Skeletal muscle satellite cell (primary cell): ENCODE measurements around the gene FAM107A.

ENCODE experiments used
- H3K27me3 ChIP-seq: 2 replicates; pipeline ENCODE4 v1.7.0; 2013; ENCODE audit warnings: low read length; ENCODE audit not compliant: control insufficient read depth, insufficient read depth
- H3K36me3 ChIP-seq: 2 replicates; pipeline ENCODE4 v1.7.0; 2013; ENCODE audit warnings: mild to moderate bottlenecking, control low read depth, low read length; ENCODE audit not compliant: insufficient read depth
- H3K4me1 ChIP-seq: 2 replicates; pipeline ENCODE4 v1.7.0; 2013; ENCODE audit warnings: low read length; ENCODE audit not compliant: control insufficient read depth, insufficient read depth
- H3K4me2 ChIP-seq: 2 replicates; pipeline ENCODE4 v1.7.0; 2013; ENCODE audit warnings: mild to moderate bottlenecking, low read length
- H3K4me3 ChIP-seq: 2 replicates; pipeline ENCODE4 v1.7.0; 2013; ENCODE audit warnings: low read length
- H3K9ac ChIP-seq: 2 replicates; pipeline ENCODE4 v1.7.0; 2013; ENCODE audit warnings: mild to moderate bottlenecking, low read depth, low read length, moderate library complexity
- H3K9me3 ChIP-seq: replicated peaks from 2 replicates; pipeline ENCODE4 v1.7.0; 2013; ENCODE audit warnings: mild to moderate bottlenecking, control low read depth, low read length

FAM107A gene

DNA sequence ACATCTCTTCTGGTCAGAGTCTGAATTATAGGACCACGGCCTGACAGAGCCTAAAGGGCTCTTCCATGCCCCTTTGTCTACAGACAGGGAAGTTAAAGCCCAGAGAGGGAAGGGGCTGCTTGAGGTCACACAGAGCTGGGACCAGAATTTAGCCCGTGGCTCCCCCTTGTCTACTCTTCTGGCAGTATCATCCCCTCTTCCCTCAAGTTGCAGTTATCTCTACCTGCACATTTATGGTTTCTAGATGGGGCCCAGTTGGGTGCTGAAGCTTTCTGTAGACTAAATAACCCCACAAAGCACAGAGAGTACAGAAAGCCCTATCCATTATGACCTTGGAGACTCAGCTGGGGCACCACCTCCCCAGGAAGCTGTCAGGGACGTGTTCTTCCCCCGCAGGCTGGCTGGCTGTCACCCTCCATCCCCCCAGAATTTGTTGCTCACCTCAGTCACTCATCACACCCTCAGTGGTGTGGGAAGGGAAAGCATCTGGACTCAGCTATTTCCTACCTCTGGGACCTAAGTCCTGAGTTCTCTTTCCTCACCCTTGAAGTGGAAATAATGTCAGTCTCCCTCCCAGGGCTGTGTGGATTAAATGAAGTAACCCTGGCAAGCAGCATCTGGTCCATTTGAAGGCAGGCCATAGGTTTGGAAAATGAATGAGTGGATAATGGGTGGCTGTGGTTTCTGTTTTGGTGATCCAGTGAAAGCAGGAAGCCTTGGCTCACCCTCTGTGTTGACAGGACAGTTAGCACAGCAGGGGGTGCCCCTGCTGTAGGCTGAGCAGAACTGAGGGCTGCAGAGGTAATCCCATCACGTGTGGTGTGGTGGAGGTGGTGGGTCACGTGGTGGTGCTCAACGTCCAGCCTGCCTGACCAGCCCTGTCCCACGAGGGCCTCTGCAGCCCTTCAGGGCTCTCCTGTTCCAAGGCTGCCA lies 56.5 kb downstream of the FAM107A start:
- no peaks in the 10 kb centered on the region for H3K4me1 ChIP-seq
- no peaks in the 10 kb centered on the region for H3K36me3 ChIP-seq
- no peak overlapping the region for H3K4me2 ChIP-seq
- no peaks in the 10 kb centered on the region for H3K9me3 ChIP-seq
- no peak overlapping the region for H3K9ac ChIP-seq
- no peak overlapping the region for H3K4me3 ChIP-seq
- no peaks in the 10 kb centered on the region for H3K27me3 ChIP-seq

DNA sequence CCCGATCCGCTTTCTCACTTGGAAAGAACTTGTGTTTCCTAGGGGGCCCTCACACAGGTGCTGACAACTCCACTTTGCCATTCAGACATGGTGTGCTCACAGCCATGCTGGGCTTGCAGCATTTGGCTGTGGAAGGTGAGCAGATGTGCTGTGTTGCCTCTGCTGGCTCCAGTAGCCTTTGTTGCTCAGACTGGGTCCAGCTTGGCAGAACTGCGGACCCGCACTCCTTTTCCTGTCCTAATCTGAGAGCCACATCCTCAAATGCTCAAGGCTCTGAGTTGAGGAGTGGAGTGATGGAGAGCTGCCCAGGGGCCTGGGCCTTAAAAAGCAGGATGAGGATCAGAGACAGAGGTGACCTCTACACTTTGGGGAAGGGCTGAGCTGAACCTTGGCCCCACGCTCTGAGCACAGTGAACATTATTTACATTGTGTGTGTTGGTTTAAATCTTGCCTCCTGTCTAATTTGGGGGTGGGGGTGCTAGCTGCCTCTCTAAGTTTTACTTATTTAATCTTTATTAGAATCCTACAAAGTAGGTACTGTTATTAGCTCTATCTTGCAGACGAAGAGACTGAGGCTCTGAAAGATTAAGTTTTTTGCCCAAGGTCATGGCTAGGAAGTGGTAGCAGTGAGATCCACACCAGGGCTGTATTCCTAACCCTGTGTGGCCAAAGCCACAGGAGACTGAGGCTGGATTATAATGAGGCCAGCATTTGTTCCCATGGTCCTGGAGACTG lies 57.4 kb downstream of the FAM107A start:
- Histone ChIP-seq H3K9ac (no peak overlapping the region), H3K36me3 (no peaks in the 10 kb centered on the region), H3K27me3 (no peaks in the 10 kb centered on the region), H3K4me2 (no peak overlapping the region), H3K4me3 (no peak overlapping the region), H3K4me1 (no peaks in the 10 kb centered on the region), H3K9me3 (no peaks in the 10 kb centered on the region)

DNA sequence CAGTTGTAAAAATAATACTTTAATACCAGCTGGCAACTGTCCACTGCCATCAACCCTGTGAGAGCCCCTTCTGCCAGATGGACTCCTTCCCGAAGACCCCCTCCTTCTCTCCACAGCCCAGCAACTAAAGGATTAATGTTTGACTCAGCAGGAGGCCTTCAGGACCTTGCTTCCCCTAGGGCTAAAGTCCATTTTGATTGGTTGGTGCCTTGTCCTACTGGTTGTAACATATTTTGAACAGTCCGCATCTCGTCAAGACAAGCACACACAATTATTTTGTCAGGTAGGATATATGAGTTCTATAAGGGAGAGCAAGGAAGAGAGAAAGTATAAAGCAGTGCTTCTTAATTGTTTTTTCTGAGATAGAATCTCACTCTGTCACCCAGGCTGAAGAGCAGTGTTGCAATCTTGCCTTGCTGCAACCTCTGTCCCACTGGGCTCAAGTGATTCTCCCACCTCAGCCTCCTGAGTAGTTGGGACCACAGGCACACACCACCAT lies 58.9 kb downstream of the FAM107A start:
- no peaks in the 10 kb centered on the region for H3K36me3 ChIP-seq
- H3K4me3 ChIP-seq, result no peak overlapping the region
- H3K9ac ChIP-seq, result no peak overlapping the region
- no peaks in the 10 kb centered on the region for H3K27me3 ChIP-seq
- H3K4me2 ChIP-seq, result no peak overlapping the region
- no peaks in the 10 kb centered on the region for H3K4me1 ChIP-seq
- H3K9me3 ChIP-seq, result no peaks in the 10 kb centered on the region

DNA sequence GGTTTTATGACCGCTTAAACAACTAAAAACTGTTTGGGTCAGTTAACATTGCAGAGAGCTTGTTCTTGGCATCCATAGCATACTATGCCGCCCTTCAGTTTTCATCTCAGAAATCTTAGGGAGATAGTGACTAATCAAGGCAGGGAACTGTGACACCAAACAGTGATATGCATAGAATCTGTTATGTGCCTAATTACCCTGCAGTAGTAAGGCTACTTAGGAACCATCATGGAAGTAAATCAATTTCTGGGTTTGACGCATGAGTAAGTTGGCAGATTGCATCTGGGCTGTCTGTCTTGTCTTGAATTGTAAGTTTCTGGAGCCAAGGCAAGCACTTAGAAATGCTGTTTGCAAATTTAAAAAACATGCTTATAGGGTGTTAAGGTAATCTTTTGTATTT lies 62.8 kb downstream of the FAM107A start:
- no peak overlapping the region for H3K4me3 ChIP-seq
- H3K4me1 ChIP-seq, result no peaks in the 10 kb centered on the region
- H3K9ac ChIP-seq, result no peak overlapping the region
- no peaks in the 10 kb centered on the region for H3K27me3 ChIP-seq
- H3K9me3 ChIP-seq, result no peaks in the 10 kb centered on the region
- H3K36me3 ChIP-seq, result no peaks in the 10 kb centered on the region
- no peak overlapping the region for H3K4me2 ChIP-seq
